Measurements from ENCODE around the gene IL36G.

GRCh38 chr2:113011108-113011507 is 33.3 kb downstream of the IL36G start:
- no peak for TF ChIP-seq CTCF (IDR thresholded peaks at IDR 0.05)
- TF ChIP-seq POLR2AphosphoS5 (IDR thresholded peaks at IDR 0.05), result no peak
